Common myeloid progenitor, CD34-positive (primary cell): ENCODE data around the gene MID1IP1.

Experiments used
- CTCF ChIA-PET: fragments of 350-600 bp; sonication (Branson Sonifier 250); formaldehyde crosslinking; loops from one replicate; lab custom pipeline; 2021; ENCODE audit warnings: antibody characterized with exemption; lab: Charles Lee
- POLR2A ChIA-PET: fragments of 350-600 bp; sonication (Branson Sonifier 250); formaldehyde crosslinking; loops from one replicate; lab custom pipeline; 2021; ENCODE audit warnings: antibody characterized with exemption; lab: Charles Lee
- DNase-seq, 3 donors: peaks; one replicate each; pipeline versions ENCODE4 v3.0.0 to v3.0.0-alpha.2; 2013
- H3K27ac ChIP-seq, 2 experiments: 1 replicate in 1 of 2; 2 replicates in 1 of 2; pipeline ENCODE4 v1.7.0; 2013; ENCODE audit warnings: inconsistent platforms in 2 of 2, low read length in 2 of 2, mild to moderate bottlenecking in 2 of 2, low read depth in 1 of 2, moderate library complexity in 1 of 2; ENCODE audit not compliant: severe bottlenecking in 2 of 2, insufficient read depth in 1 of 2, poor library complexity in 1 of 2
- H3K27me3 ChIP-seq, 5 experiments: replicated peaks in 2 of 5; 1 replicate in 3 of 5; 2 replicates in 2 of 5; pipeline versions ENCODE4 v1.6.1 to v1.7.0; 2013; ENCODE audit warnings: low read length in 4 of 5, mild to moderate bottlenecking in 2 of 5, moderate library complexity in 2 of 5, inconsistent platforms in 1 of 5; ENCODE audit not compliant: insufficient read depth in 5 of 5, control insufficient read depth in 4 of 5
- H3K36me3 ChIP-seq, 4 experiments: 1 replicate in 2 of 4; 2 replicates in 2 of 4; pipeline versions ENCODE4 v1.6.1 to v1.7.0; 2013; ENCODE audit warnings: low read length in 3 of 4, control low read depth in 1 of 4, mild to moderate bottlenecking in 1 of 4; ENCODE audit not compliant: control insufficient read depth in 4 of 4, insufficient read depth in 4 of 4
- H3K4me1 ChIP-seq, 4 experiments: 1 replicate in 3 of 4; 2 replicates in 1 of 4; pipeline versions ENCODE4 v1.6.1 to v1.7.1; 2013; ENCODE audit warnings: low read length in 3 of 4, mild to moderate bottlenecking in 3 of 4, control low read depth in 1 of 4, inconsistent platforms in 1 of 4, moderate library complexity in 1 of 4; ENCODE audit not compliant: control insufficient read depth in 4 of 4, insufficient read depth in 4 of 4; ENCODE audit errors: control extremely low read depth in 1 of 4
- H3K4me3 ChIP-seq, 7 experiments: 1 replicate in 4 of 7; 2 replicates in 3 of 7; pipeline versions ENCODE4 v1.5.1 to v1.7.0; 2013; ENCODE audit warnings: mild to moderate bottlenecking in 7 of 7, low read length in 6 of 7, moderate library complexity in 6 of 7, inconsistent platforms in 2 of 7, low read depth in 2 of 7, control low read depth in 1 of 7; ENCODE audit not compliant: insufficient read depth in 4 of 7, control insufficient read depth in 1 of 7; ENCODE audit errors: extremely low read depth in 1 of 7
- H3K9me3 ChIP-seq, 5 experiments: 1 replicate in 4 of 5; 2 replicates in 1 of 5; pipeline versions ENCODE4 v1.6.1 to v1.7.1; 2013; ENCODE audit warnings: low read length in 4 of 5, mild to moderate bottlenecking in 2 of 5, inconsistent platforms in 1 of 5, low read depth in 1 of 5, moderate library complexity in 1 of 5; ENCODE audit not compliant: control insufficient read depth in 4 of 5, insufficient read depth in 2 of 5; ENCODE audit errors: control extremely low read depth in 1 of 5
- WGBS: methylation state at CpG from one replicate; pipeline ENCODE4 v1.1.5; 2013; ENCODE audit not compliant: insufficient coverage; 5-methylcytosine and 5-hydroxymethylcytosine counted together

Gene MID1IP1

GRCh38 chrX:38837389-38837788, 36.1 kb downstream of the MID1IP1 start:
- WGBS: 80% methylated on average over 1 of the region's 2 CpGs
- ChIA-PET CTCF (no interaction called here), POLR2A (no interaction called here)

GRCh38 chrX:38839277-38839676, 38.0 kb downstream of the MID1IP1 start:
- H3K9me3 ChIP-seq: no peaks in the 10 kb centered on the region
- ChIA-PET POLR2A (no interaction called here), CTCF (no interaction called here)
- H3K27me3 ChIP-seq: peaks cover 0 to 2% (median 0%) of the 10 kb centered on the region in 5 experiments
- no peak overlapping the region for H3K27ac ChIP-seq
- no peak for DNase-seq
- no peak overlapping the region for H3K4me3 ChIP-seq
- no peaks in the 10 kb centered on the region for H3K36me3 ChIP-seq
- no peaks in the 10 kb centered on the region for H3K4me1 ChIP-seq
- no CpG with 5 or more reads among the region's 3 CpGs for WGBS

More at GRCh38 chrX:38837389-38837788, 36.1 kb downstream of the MID1IP1 start:
- Histone ChIP-seq H3K9me3 (no peaks in the 10 kb centered on the region), H3K27ac (no peak overlapping the region), H3K27me3 (peaks cover 0 to 2% (median 0%) of the 10 kb centered on the region in 5 experiments), H3K36me3 (no peaks in the 10 kb centered on the region), H3K4me1 (no peaks in the 10 kb centered on the region), H3K4me3 (no peak overlapping the region)
- no peak for DNase-seq

DNA sequence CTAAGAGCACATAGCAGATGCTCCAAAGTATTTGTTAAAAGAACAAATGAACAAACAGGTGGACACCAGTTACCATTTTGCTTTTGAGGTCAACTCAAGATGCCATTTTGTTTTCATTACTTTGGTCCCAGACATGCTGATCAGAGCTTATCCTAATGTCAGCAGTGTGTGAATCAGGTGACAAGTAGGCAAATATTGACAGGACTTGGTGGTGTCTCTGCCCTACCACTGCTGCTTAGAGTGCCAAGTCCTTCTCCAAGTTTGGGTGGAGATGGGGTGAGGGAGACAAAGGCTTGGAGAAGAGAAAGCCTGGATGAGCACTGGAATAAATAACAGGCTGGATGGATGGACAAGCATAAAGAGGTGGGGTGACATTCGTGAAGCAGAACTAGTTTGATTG, 38.7 kb downstream of the MID1IP1 start:
- CTCF ChIA-PET: no interaction called here
- no peak overlapping the region for H3K4me3 ChIP-seq
- no peaks in the 10 kb centered on the region for H3K4me1 ChIP-seq
- DNase-seq: no peak
- H3K9me3 ChIP-seq: no peaks in the 10 kb centered on the region
- POLR2A ChIA-PET: no interaction called here
- WGBS: no CpG with 5 or more reads among the region's 1 CpG
- peaks cover 0 to 2% (median 0%) of the 10 kb centered on the region in 5 experiments for H3K27me3 ChIP-seq
- no peak overlapping the region for H3K27ac ChIP-seq
- H3K36me3 ChIP-seq: no peaks in the 10 kb centered on the region

GRCh38 chrX:38841750-38842149, 40.5 kb downstream of the MID1IP1 start:
- no peaks in the 10 kb centered on the region for H3K9me3 ChIP-seq
- H3K36me3 ChIP-seq: no peaks in the 10 kb centered on the region
- peaks cover 0 to 2% (median 0%) of the 10 kb centered on the region in 4 experiments for H3K4me1 ChIP-seq
- ChIA-PET CTCF (interaction anchor here (1.1 kb wide), 1 partner anchor 10 kb away, joined by 3 read pairs; no protein-coding TSS in a partner anchor), POLR2A (no interaction called here)
- no CpG with 5 or more reads among the region's 2 CpGs for WGBS
- H3K27me3 ChIP-seq: peaks cover 0 to 2% (median 0%) of the 10 kb centered on the region in 5 experiments
- no peak for DNase-seq
- no peak overlapping the region for H3K27ac ChIP-seq
- H3K4me3 ChIP-seq: no peak overlapping the region

DNA sequence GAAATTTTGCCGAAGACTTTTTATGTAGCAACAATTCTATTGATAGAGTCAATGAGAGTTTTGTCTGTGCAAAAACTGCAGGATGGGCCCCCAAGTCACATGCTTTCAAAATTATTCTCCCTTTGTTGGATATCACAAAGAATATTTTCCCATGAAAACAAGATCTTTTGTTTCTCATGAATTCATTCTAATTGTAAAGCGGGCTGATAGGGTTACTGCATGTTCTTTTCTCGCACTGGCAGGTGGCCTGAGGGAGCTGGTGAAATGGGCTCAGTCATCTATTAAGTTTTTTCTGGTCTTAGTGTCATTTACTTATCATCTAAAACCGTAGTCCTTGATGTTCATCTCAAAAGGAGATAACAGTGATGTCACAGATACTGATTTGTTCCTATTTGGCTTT, 44.2 kb downstream of the MID1IP1 start:
- POLR2A ChIA-PET: no interaction called here
- CTCF ChIA-PET: no interaction called here
- WGBS: 56% methylated on average over 3 of the region's 4 CpGs
- DNase-seq: no peak
- Histone ChIP-seq H3K36me3 (no peaks in the 10 kb centered on the region), H3K27me3 (no peaks in the 10 kb centered on the region), H3K27ac (no peak overlapping the region), H3K4me3 (no peak overlapping the region), H3K4me1 (peaks cover 0 to 2% (median 0%) of the 10 kb centered on the region in 4 experiments), H3K9me3 (no peaks in the 10 kb centered on the region)

DNA sequence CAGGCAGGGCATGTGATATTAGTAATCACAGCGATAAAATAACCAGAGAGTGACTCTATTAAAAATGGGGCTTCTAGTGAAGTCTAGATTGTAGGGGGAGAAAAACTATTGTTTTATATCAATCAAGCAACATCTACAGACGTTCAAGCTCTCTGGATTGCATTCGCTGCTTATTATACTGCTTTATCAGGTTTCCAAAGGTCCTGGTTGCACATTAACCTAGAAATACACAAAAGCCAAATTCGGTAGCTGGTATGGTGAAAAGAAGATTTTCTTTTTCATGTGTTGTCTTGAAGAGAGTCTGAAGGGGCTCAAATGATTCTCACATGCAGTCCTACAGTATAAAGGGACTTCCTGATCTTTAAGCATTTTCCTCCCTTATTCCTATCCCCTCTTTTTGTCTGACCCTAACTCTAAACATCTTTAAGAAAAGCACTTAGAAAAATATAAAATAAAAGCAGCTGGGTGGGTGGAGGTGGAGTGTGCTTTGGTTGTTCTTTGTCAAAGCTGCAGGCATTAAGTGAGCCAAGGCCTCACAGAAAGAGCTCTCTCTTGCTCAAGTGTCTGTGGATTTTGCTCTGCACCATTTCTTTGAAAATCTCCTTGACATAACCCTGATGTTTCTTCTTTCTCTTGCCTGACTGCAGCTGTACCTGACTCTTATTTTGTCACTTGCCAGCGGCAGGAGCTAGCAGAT, 46.1 kb downstream of the MID1IP1 start:
- no peak overlapping the region for H3K27ac ChIP-seq
- H3K9me3 ChIP-seq: no peaks in the 10 kb centered on the region
- H3K4me1 ChIP-seq: peaks cover 0 to 2% (median 0%) of the 10 kb centered on the region in 4 experiments
- no peak overlapping the region for H3K4me3 ChIP-seq
- ChIA-PET POLR2A (no interaction called here), CTCF (no interaction called here)
- DNase-seq: no peak
- no peaks in the 10 kb centered on the region for H3K36me3 ChIP-seq
- WGBS: no CpG with 5 or more reads among the region's 5 CpGs
- no peaks in the 10 kb centered on the region for H3K27me3 ChIP-seq

- Histone ChIP-seq H3K36me3 (no peaks in the 10 kb centered on the region), H3K9me3 (no peaks in the 10 kb centered on the region), H3K4me1 (peaks cover 0 to 2% (median 0%) of the 10 kb centered on the region in 4 experiments), H3K4me3 (no peak overlapping the region), H3K27me3 (no peaks in the 10 kb centered on the region), H3K27ac (no peak overlapping the region)
- no peak for DNase-seq
- ChIA-PET POLR2A (no interaction called here), CTCF (no interaction called here)
- WGBS: no CpG with 5 or more reads among the region's 1 CpG
Observed at GRCh38 chrX:38847903-38848230, 46.6 kb downstream of the MID1IP1 start.
